PFSK-1 (cell line): ENCODE measurements around the gene SCGB1D2.

Experiments
- POLR2AphosphoS5 ChIP-seq: IDR thresholded peaks from 2 replicates; pipeline ENCODE4 v1.6.1; 2012; ENCODE audit warnings: low read depth, mild to moderate bottlenecking, control low read depth, low read length, moderate library complexity
- TF ChIP-seq, protein P1 (sequence below), 2 experiments: IDR thresholded peaks; 2 replicates each; pipeline versions ENCODE4 v1.6.1 to v1.8.0; 2011 to 2012; ENCODE audit warnings: low read depth in 2 of 2, low read length in 2 of 2, control low read depth in 1 of 2, inconsistent platforms in 1 of 2, mild to moderate bottlenecking in 1 of 2, moderate library complexity in 1 of 2; ENCODE audit not compliant: insufficient read depth in 1 of 2

DNA sequence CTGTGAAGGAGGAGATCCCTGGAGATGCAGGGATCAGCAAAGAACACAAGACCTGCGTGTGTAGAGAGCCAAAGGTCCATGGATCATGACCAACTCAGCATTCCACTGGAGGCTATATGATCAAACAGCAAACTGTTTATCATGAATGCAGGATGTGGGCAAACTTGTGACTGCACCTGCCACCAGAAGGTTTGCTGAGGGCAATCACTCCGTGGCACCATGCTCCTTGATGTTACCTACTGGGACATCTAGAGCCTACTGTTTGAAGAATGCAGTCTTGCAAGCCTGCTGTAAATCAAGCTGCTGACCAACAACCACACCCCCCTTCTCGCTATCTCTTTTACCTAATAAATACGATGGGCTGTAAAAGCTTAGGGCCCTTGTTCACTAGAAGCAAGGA is 9.7 kb downstream of the SCGB1D2 start:
- no peak for TF ChIP-seq POLR2AphosphoS5
- TF ChIP-seq, protein P1, sequence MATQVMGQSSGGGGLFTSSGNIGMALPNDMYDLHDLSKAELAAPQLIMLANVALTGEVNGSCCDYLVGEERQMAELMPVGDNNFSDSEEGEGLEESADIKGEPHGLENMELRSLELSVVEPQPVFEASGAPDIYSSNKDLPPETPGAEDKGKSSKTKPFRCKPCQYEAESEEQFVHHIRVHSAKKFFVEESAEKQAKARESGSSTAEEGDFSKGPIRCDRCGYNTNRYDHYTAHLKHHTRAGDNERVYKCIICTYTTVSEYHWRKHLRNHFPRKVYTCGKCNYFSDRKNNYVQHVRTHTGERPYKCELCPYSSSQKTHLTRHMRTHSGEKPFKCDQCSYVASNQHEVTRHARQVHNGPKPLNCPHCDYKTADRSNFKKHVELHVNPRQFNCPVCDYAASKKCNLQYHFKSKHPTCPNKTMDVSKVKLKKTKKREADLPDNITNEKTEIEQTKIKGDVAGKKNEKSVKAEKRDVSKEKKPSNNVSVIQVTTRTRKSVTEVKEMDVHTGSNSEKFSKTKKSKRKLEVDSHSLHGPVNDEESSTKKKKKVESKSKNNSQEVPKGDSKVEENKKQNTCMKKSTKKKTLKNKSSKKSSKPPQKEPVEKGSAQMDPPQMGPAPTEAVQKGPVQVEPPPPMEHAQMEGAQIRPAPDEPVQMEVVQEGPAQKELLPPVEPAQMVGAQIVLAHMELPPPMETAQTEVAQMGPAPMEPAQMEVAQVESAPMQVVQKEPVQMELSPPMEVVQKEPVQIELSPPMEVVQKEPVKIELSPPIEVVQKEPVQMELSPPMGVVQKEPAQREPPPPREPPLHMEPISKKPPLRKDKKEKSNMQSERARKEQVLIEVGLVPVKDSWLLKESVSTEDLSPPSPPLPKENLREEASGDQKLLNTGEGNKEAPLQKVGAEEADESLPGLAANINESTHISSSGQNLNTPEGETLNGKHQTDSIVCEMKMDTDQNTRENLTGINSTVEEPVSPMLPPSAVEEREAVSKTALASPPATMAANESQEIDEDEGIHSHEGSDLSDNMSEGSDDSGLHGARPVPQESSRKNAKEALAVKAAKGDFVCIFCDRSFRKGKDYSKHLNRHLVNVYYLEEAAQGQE (IDR thresholded peaks at IDR 0.05; ENCODE audit: insufficient read depth in 1 of 2, low read depth in 2 of 2, low read length in 2 of 2), result no peak
